Measurements from ENCODE around the gene DLGAP1. TPM values are rescaled to one million over a fixed set of nuclear protein-coding genes. Genes with fewer than 3 reads are reported as not detected.
A peak's percentile ranks its signal among the peaks of the same experiment; 100 is the strongest.

DLGAP1 gene
- total RNA-seq, 1 experiment from 2014 or later = 27.5 TPM

DNA sequence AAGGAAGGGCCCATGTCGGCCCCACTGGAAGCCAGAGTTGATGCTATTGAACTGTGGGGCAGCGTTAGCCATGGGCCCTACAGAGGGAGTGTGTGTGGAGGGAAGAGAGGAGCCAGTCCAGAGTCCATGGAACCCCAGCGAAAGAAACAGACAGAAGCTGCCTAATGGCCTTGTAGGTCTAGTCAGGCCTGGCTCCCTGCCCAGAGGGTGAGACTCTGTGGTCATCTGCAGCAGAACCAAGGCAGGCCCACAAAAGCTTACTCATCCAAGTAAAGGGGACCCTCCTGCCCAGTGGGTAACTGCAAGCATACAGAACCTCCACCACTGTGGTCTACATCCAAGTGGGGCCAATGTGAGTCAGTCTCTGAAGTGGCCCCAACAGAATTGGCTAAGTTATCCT lies 565.3 kb downstream of the DLGAP1 start:
- in situ Hi-C loops (cut with HindIII; ENCODE audit: low pct_unique_long_range_greater_than_20kb, low sequenced_read_pairs) = no loop called here
- DNase-seq (ENCODE audit: low read depth, low spot score) = no peak

GRCh38 chr18:3889121-3889520 lies 566.0 kb downstream of the DLGAP1 start:
- DNase-seq (ENCODE audit: low read depth, low spot score) = no peak
- in situ Hi-C loops (cut with HindIII; ENCODE audit: low pct_unique_long_range_greater_than_20kb, low sequenced_read_pairs) = no loop called here

- DNase-seq (ENCODE audit: low read depth, low spot score) = no peak
- in situ Hi-C loops (cut with HindIII; ENCODE audit: low pct_unique_long_range_greater_than_20kb, low sequenced_read_pairs) = no loop called here
These were observed 568.4 kb downstream of the DLGAP1 start for GRCh38 chr18:3886575-3887322.

DNA sequence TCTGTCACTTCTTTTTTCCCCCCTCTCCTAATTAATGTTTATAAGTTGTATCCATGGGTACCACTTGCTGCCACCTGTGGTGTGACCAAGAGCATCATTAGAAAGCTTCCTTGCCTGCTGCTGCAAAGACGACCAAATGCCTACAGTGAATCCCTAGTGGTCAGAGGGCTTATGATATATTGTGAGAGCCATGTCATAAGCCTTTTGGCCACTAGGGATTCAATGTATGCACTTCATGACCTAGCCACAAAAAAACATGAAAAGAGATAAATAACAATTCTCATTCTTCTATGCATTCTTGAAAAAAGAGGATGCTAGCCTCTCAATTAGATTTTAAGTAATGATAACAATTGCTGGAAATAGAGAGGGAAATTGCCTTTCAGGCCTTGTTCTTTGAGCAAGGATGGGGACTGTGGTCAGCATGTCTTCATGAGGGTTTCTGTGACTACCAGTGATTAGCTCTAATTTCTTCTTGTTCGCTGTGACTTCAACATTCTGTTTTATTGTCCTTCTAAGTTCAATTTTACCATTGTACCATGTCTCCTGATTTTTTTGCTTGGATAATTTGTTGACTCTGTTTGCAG lies 569.8 kb downstream of the DLGAP1 start:
- DNase-seq (ENCODE audit: low read depth, low spot score) = peak; percentile 54
- in situ Hi-C loops (cut with HindIII; ENCODE audit: low pct_unique_long_range_greater_than_20kb, low sequenced_read_pairs) = no loop called here

GRCh38 chr18:3879836-3880120 lies 575.3 kb downstream of the DLGAP1 start:
- no peak for DNase-seq (ENCODE audit: low read depth, low spot score)
- in situ Hi-C loops (cut with HindIII; ENCODE audit: low pct_unique_long_range_greater_than_20kb, low sequenced_read_pairs) = no loop called here

- DNase-seq (ENCODE audit: low read depth, low spot score) = no peak
- in situ Hi-C loops (cut with HindIII; ENCODE audit: low pct_unique_long_range_greater_than_20kb, low sequenced_read_pairs) = no loop called here
These were observed 575.8 kb downstream of the DLGAP1 start for GRCh38 chr18:3879114-3879835.

GRCh38 chr18:3878401-3878800 lies 576.7 kb downstream of the DLGAP1 start:
- in situ Hi-C loops (cut with HindIII; ENCODE audit: low pct_unique_long_range_greater_than_20kb, low sequenced_read_pairs) = no loop called here
- DNase-seq (ENCODE audit: low read depth, low spot score) = no peak

DNA sequence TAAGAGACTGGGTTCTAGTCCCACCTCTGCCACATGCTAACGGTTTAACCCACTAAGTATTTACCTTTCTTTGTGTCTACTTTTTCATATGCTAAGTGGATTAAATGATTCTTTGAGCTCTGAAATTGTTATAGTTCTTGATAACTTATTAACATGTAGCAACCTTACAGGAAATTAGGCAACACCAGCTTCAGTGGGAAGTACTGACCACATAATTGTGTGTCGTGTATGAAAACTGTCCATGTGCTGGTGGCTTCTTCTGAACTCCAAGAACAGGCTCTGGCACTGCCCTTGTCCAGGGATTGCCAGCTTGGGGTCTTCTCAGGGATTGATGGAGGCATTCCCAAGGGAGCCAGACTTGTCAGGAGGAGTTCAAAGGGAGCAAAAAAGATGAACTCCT lies 577.4 kb downstream of the DLGAP1 start:
- in situ Hi-C loops (cut with HindIII; ENCODE audit: low pct_unique_long_range_greater_than_20kb, low sequenced_read_pairs) = no loop called here

GRCh38 chr18:3875961-3876360 lies 579.1 kb downstream of the DLGAP1 start:
- DNase-seq (ENCODE audit: low read depth, low spot score) = no peak
- in situ Hi-C loops (cut with HindIII; ENCODE audit: low pct_unique_long_range_greater_than_20kb, low sequenced_read_pairs) = no loop called here

More for the DNA sequence above, 577.4 kb downstream of the DLGAP1 start:
- DNase-seq (ENCODE audit: low read depth, low spot score) = no peak

DNA sequence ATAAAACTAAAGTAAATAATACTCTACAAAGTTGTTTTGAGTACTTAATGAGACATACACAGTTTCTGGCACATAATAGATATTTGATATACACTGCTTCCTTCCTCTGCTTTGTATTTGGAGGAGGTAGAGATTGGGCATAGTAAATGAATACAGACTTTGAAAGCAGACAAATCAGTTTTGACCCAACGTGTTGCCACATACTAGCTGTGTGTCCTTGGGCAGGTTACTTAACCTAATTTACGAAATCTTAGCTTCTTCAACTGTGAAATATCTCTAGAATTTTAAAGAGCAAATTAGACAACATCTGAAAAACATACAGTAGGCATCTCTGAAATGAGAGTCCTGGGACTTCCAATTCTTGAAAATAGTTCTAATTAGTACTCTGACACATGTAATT lies 579.7 kb downstream of the DLGAP1 start:
- in situ Hi-C loops (cut with HindIII; ENCODE audit: low pct_unique_long_range_greater_than_20kb, low sequenced_read_pairs) = no loop called here
- DNase-seq (ENCODE audit: low read depth, low spot score) = no peak

- in situ Hi-C loops (cut with HindIII; ENCODE audit: low pct_unique_long_range_greater_than_20kb, low sequenced_read_pairs) = no loop called here
- DNase-seq (ENCODE audit: low read depth, low spot score) = peak; percentile 33
These were observed 580.5 kb downstream of the DLGAP1 start for GRCh38 chr18:3874581-3874980.

GRCh38 chr18:3874125-3874524 lies 581.0 kb downstream of the DLGAP1 start:
- in situ Hi-C loops (cut with HindIII; ENCODE audit: low pct_unique_long_range_greater_than_20kb, low sequenced_read_pairs) = no loop called here
- DNase-seq (ENCODE audit: low read depth, low spot score) = peak; percentile 38

DNA sequence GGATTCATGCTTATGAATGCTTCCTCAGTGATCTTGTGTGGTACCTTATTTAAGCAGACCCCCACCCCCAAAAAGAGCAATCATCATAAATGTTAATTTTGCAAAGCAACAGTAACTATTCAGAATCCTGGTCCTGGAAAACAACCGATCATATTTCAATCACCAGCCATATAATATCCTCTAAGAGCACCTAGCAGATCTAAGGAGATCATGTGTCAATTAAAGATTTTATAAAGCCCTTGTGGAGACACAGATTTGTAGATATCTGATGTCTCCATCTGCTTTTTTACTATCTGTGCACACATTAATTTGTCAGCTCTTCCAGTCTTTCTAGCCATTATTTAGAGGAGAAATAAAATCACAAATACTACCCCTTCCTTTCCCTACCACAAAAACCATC lies 581.4 kb downstream of the DLGAP1 start:
- in situ Hi-C loops (cut with HindIII; ENCODE audit: low pct_unique_long_range_greater_than_20kb, low sequenced_read_pairs) = no loop called here
- peak; percentile 42 for DNase-seq (ENCODE audit: low read depth, low spot score)

- DNase-seq (ENCODE audit: low read depth, low spot score) = no peak
- in situ Hi-C loops (cut with HindIII; ENCODE audit: low pct_unique_long_range_greater_than_20kb, low sequenced_read_pairs) = no loop called here
These were observed 581.9 kb downstream of the DLGAP1 start for GRCh38 chr18:3873211-3873610.

- in situ Hi-C loops (cut with HindIII; ENCODE audit: low pct_unique_long_range_greater_than_20kb, low sequenced_read_pairs) = no loop called here
- peak; percentile 56 for DNase-seq (ENCODE audit: low read depth, low spot score)
These were observed 582.5 kb downstream of the DLGAP1 start for GRCh38 chr18:3872641-3873040.

DNA sequence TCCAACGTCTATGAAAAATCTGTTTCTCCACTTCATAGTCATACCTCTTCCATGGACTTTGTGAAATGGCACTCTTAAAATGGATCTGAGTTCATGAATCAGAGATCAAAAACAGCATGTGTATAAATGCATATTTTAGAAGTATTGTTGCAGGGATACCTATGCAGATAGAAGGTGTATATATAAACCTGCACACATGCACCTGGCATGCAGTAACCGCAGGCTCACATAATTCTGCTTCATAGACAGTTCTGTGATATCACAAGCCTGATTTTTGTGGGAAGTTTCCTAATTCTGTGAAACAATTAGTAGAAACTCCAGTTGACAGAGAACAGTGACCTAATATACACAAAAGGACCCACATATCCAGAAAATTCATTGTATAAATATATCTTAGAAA lies 583.4 kb downstream of the DLGAP1 start:
- no peak for DNase-seq (ENCODE audit: low read depth, low spot score)
- in situ Hi-C loops (cut with HindIII; ENCODE audit: low pct_unique_long_range_greater_than_20kb, low sequenced_read_pairs) = no loop called here

DNA sequence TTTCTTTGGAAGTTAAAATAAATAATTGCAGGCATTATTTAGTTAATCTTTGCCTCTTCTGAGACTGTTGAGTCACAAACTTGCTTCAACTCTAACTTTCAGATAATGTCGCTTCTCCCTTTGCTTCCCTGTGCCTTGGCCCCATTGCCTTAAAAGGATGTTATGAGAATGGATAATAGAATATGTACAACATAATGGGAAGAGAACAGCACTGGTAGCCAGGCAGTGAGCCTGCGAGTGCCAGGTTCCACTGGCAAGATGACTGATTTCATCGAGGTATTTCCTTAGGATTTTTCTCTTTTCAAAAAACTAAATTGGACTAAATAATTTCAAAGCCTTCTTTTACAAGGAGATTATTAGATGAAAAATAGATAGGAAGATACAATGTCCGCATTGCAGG lies 584.2 kb downstream of the DLGAP1 start:
- in situ Hi-C loops (cut with HindIII; ENCODE audit: low pct_unique_long_range_greater_than_20kb, low sequenced_read_pairs) = no loop called here

GRCh38 chr18:3869848-3870247 lies 585.3 kb downstream of the DLGAP1 start:
- peak; percentile 79 for DNase-seq (ENCODE audit: low read depth, low spot score)
- in situ Hi-C loops (cut with HindIII; ENCODE audit: low pct_unique_long_range_greater_than_20kb, low sequenced_read_pairs) = no loop called here

More for the DNA sequence above, 584.2 kb downstream of the DLGAP1 start:
- no peak for DNase-seq (ENCODE audit: low read depth, low spot score)

DNA sequence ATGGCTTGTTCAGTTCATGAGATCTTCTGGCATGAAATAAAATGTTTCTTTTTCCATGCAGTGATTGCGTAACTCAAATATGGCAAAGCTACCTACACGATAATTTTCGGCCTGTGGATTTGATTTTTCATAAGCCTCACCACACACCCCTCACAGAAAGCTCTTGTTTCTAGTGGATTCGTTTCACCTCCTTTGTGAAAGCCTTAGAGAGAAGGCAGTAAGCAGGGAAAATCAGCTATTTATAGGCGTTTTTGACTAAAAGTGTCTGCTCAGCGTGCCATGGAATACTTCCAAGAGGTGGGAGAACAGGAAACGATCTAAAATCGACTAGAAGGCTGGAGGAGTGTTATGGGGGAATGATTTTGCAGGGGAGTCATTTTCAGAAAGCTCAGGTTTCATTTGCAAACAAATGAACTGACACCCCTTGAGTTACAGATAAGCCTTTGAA lies 587.2 kb downstream of the DLGAP1 start:
- no peak for DNase-seq (ENCODE audit: low read depth, low spot score)
- in situ Hi-C loops (cut with HindIII; ENCODE audit: low pct_unique_long_range_greater_than_20kb, low sequenced_read_pairs) = no loop called here

Measured in SK-MEL-5 (cell line).